ENCODE measurements around the gene TRIP12. TPM values are rescaled to one million over a fixed set of nuclear protein-coding genes. Genes with fewer than 3 reads are reported as not detected.

The TRIP12 gene
- total and polyA plus RNA-seq, 2 donors (not counting 1 experiment from before 2014, with no cell fraction given): 30.9 to 274 TPM

- Mint-ChIP-seq H3K27me3 (no peaks in the 10 kb centered on the region), H3K9me3 (ENCODE audit: insufficient read depth) (no peaks in the 10 kb centered on the region), H3K4me3 (no peak overlapping the region), H3K4me1 (peaks cover 19% of the 10 kb centered on the region), H3K27ac (peak overlapping the region; percentile 26)
- no peaks in the 10 kb centered on the region for H3K27me3 ChIP-seq (replicated peaks in 1 of 4; ENCODE audit: control extremely low read depth in 1 of 4, control insufficient read depth in 3 of 4, insufficient read depth in 4 of 4, low read length in 3 of 4)
- peak overlapping the region in 1 of 2 donors; percentile 28 for H3K27ac ChIP-seq (ENCODE audit: low read length in 2 of 2)
- H4K20me1 ChIP-seq (ENCODE audit: control insufficient read depth, insufficient read depth, low read length, poor library complexity, severe bottlenecking): peaks cover 8% of the 10 kb centered on the region
- ChIA-PET CTCF (interaction anchor here (0.6 to 4.8 kb wide), 17 partner anchors 8 to 1018 kb away, joined by 3 to 42 read pairs (median 5); no protein-coding TSS in a partner anchor), POLR2A (no interaction called here)
- H3K79me2 ChIP-seq (ENCODE audit: control insufficient read depth, insufficient read depth, low read length): no peaks in the 10 kb centered on the region
- DNase-seq (peak; percentile 52), ATAC-seq (ENCODE audit: low read depth) (peak; percentile 70)
- H3K9me3 ChIP-seq (ENCODE audit: control extremely low read depth in 1 of 3, control insufficient read depth in 2 of 3, insufficient read depth in 1 of 3, low read length in 2 of 3): no peaks in the 10 kb centered on the region
- H2AFZ ChIP-seq (ENCODE audit: insufficient read depth, low read depth, low read length, poor library complexity, severe bottlenecking): no peak overlapping the region
- H3K4me3 ChIP-seq (ENCODE audit: control extremely low read depth in 1 of 5, extremely low read depth in 1 of 5, insufficient read depth in 1 of 5, low read depth in 2 of 5, low read length in 4 of 5): no peak overlapping the region
- peaks cover 27 to 65% of the 10 kb centered on the region in 2 experiments for H3K36me3 ChIP-seq (replicated peaks in 1 of 2; ENCODE audit: control extremely low read depth in 1 of 2, control insufficient read depth in 1 of 2, extremely low read depth in 1 of 2, insufficient read depth in 2 of 2, low read length in 1 of 2)
- intact Hi-C loops (cut with micrococcal nuclease): no loop called here
- peaks cover 7 to 11% of the 10 kb centered on the region in 2 donors for H3K4me1 ChIP-seq (ENCODE audit: control insufficient read depth in 2 of 2, insufficient read depth in 2 of 2, low read length in 2 of 2)
- no peak overlapping the region for H3K9ac ChIP-seq (ENCODE audit: low read length)
- H3K4me2 ChIP-seq (replicated peaks; ENCODE audit: low read depth, low read length, poor library complexity, severe bottlenecking): no peak overlapping the region
- TF ChIP-seq EZH2 (IDR thresholded peaks at IDR 0.05; ENCODE audit: borderline replicate concordance, insufficient read depth, low read depth, low read length, poor library complexity, severe bottlenecking) (no peak), CTCF (IDR thresholded peaks at IDR 0.05) (peak; percentile 97)
These were observed 140.7 kb downstream of the TRIP12 start for GRCh38 chr2:229780856-229781773.

- Mint-ChIP-seq H3K4me1 (peaks cover 29% of the 10 kb centered on the region), H3K4me3 (no peak overlapping the region), H3K27ac (no peak overlapping the region), H3K27me3 (no peaks in the 10 kb centered on the region), H3K9me3 (ENCODE audit: insufficient read depth) (no peaks in the 10 kb centered on the region)
- Histone ChIP-seq H3K4me2 (replicated peaks; ENCODE audit: low read depth, low read length, poor library complexity, severe bottlenecking) (no peak overlapping the region), H3K79me2 (ENCODE audit: control insufficient read depth, insufficient read depth, low read length) (no peaks in the 10 kb centered on the region), H4K20me1 (ENCODE audit: control insufficient read depth, insufficient read depth, low read length, poor library complexity, severe bottlenecking) (peaks cover 8% of the 10 kb centered on the region), H3K27me3 (replicated peaks in 1 of 4; ENCODE audit: control extremely low read depth in 1 of 4, control insufficient read depth in 3 of 4, insufficient read depth in 4 of 4, low read length in 3 of 4) (no peaks in the 10 kb centered on the region), H3K4me3 (ENCODE audit: control extremely low read depth in 1 of 5, extremely low read depth in 1 of 5, insufficient read depth in 1 of 5, low read depth in 2 of 5, low read length in 4 of 5) (no peak overlapping the region), H3K4me1 (ENCODE audit: control insufficient read depth in 2 of 2, insufficient read depth in 2 of 2, low read length in 2 of 2) (peaks cover 12 to 20% of the 10 kb centered on the region in 2 donors), H3K9me3 (ENCODE audit: control extremely low read depth in 1 of 3, control insufficient read depth in 2 of 3, insufficient read depth in 1 of 3, low read length in 2 of 3) (no peaks in the 10 kb centered on the region), H3K27ac (ENCODE audit: low read length in 2 of 2) (no peak overlapping the region), H2AFZ (ENCODE audit: insufficient read depth, low read depth, low read length, poor library complexity, severe bottlenecking) (no peak overlapping the region), H3K36me3 (replicated peaks in 1 of 2; ENCODE audit: control extremely low read depth in 1 of 2, control insufficient read depth in 1 of 2, extremely low read depth in 1 of 2, insufficient read depth in 2 of 2, low read length in 1 of 2) (peaks cover 23 to 58% of the 10 kb centered on the region in 2 experiments), H3K9ac (ENCODE audit: low read length) (no peak overlapping the region)
- intact Hi-C loops (cut with micrococcal nuclease): no loop called here
- DNase-seq (no peak), ATAC-seq (ENCODE audit: low read depth) (no peak)
- ChIA-PET CTCF (interaction anchor here (0.5 to 4.8 kb wide), 7 partner anchors 10 to 287 kb away, joined by 3 to 42 read pairs (median 6); no protein-coding TSS in a partner anchor), POLR2A (no interaction called here)
- TF ChIP-seq CTCF (IDR thresholded peaks at IDR 0.05) (no peak), EZH2 (IDR thresholded peaks at IDR 0.05; ENCODE audit: borderline replicate concordance, insufficient read depth, low read depth, low read length, poor library complexity, severe bottlenecking) (no peak)
- WGBS (ENCODE audit: insufficient coverage): 100% methylated on average over 3 of the region's 3 CpGs
These were observed 142.2 kb downstream of the TRIP12 start for GRCh38 chr2:229779650-229780049.
